HG03066 (cell line): ENCODE results near the gene PLXNA2.

Experiments used
- ATAC-seq: cut with Tn5 transposase; IDR thresholded peaks from one replicate; pipeline ENCODE4 v1.9.1; 2021; ENCODE audit warnings: low read depth; ENCODE audit not compliant: unreplicated experiment

The PLXNA2 gene

DNA sequence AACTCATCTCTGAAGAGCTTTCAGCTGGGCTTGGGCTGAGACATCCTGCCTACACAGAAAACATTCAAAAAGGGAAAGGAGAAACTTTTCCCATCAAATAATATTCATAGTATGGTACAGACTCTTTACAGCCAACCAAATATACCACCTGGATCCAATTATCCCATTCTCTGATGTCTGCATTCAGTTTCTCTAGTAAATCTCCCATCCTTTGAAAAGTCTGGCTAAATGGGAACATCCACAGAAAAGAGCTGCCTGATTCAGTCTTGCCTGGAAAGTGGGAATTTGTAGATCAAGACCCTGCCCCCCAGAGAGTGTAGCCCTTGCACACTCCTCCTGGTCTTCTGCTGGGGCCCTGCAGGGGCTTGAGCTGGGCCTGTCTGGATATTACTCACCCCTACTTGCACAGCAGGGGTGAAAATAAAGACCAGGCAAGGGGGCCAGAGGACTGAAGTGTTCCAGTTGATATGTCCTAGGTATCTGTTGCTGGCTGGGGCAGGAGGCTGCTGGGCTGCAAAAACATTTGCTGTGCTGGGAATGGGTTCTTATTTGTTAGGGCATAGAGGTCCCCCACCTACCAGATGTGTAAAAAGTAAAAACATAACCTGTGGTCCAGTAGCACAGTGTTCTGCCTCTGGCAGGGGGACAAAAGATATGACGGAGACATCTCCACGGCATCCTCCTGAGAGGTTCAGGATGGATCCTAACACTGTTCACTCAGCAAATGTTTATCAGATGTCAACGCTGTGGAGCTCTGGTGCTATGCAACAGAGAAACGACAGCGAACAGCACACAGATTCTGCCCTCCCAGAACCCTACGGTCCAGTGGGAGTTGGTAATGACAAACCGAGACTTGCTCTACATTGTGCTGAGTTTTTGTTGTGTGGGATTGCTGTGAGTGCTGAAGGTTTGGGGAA lies 140.3 kb downstream of the PLXNA2 start:
- no peak for ATAC-seq

DNA sequence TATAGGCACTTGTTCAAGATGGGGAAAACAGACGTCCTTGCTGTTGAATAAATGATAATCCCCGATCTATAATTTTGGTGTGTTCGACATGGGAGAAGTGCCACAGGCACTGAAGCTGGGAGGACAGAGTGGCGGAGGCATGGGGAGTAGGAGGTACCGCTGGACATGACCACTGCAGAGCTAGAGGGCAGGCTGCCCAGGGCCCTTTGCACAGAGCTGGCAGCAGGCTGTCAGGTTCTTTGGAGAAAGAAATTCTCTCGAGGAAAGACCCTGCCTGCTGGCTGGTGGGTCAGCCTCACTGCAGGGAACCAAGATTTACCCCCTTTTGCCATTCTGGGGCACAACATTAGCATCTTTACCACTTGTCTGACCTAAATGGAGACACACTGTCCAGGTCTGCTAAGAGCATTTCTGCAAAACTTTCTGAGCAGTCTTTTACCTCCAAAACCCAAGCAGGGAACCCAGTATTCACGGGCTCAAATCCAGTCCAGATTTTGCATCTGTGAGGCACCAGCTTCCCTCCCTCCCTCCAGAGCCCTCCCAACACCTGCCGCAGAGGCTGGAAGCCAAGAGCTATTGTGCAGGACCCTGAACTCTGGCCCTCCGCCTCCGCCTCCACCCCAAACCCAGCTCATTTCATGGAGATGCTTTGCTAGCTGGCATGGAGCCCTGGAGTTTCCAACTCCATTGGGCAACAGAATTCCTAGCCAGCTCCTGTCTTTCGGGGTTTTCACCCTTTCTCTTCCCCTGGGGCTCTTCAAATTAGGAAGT lies 142.3 kb downstream of the PLXNA2 start:
- no peak for ATAC-seq

DNA sequence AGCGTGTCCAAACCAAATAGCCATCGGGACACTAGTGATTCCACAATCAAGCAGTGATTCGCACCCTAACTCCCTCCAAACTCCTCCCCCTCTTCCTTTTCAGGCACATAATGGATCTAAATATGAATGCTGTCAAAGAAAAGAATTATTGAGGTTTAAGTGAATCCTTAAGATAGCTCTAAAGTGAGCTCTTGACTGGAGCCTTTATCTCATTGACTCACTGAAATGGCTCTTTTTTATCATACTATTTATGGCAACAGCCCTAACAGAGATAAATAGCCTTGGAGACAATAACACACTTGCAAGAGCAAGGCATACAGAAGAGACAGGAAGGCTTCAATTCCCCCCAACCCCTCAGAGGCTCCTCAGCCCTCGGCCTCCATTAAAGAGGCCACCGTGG lies 143.3 kb downstream of the PLXNA2 start:
- no peak for ATAC-seq

DNA sequence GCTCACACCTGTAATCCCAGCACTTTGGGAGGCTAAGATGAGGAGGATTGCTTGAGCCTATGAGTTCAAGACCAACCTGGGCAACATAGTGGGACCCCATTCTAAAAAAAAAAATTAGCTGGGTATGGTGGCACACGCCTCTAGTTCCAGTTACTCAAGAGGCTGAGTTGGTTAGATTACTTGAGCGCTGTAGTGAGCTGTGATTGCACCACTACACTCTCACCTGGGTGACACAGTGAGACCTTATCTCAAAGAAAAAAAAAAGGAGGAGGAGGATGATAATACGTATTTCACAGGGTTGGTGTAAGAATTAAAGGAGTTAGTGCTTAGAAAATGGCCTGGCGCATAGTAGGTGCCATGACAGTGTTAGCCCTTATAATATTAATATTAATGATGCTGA lies 144.1 kb downstream of the PLXNA2 start:
- no peak for ATAC-seq

DNA sequence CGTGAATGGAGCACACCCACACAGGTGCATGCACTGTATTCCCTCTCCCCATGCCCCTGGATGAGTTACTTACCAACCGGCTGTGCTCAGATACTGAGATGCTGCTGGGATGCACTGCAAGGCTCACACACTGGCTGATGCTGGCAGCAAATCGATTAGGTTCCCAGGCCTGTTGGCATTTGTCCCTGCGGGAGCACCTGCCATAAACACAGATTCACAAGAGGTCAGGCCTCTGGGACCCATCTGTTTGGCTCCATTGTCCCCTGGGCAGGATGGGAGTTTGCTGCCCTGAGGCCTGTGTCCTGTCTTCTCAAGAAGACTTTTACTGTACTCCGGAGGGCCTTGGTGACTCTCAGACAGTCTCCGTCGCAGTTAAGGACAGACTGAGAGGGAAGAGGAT lies 145.4 kb downstream of the PLXNA2 start:
- no peak for ATAC-seq

DNA sequence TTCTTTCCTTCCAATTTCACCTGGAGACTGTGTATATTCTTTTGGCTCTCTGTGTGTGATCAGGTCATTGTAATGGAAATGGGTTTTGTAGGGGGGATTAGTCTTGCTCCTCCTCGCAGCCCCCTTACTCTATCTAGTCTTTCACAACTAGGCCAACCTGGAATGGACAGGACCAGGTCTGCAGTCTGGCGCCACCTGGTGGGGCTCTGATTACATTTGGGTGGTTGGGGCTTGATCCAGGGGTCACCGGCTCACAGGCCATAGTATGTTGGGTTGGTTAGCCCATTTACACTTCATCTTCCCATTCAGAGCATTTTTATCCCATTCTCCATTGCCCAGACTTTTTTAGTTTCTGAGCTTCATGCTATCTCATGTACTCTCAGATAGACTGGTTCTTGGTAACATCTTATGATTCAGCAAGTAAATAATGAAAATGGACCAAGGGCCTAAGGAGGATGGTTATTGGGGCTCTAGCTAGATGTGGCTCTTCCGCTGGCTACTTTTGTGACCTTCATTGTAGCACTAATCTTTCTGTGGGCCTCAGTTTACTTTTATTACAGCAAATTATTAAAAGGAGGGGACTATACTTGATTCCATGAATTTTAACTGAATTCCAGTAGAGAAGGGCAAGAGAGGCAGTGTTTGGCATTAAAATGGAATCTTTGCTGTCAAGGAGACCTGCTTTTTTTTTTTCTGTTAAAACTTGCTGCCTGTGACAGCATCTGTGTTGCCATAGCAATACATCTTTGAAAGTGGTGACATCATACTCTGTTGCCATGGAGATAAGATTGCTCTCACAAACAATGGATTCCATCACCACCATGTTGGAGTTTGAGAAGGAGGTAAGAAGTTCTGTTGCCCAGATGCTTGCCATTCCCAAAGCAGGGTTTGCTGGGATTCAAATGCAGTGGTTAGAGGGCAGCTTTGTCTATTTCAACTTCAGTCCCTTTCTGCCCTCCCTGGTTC lies 150.1 kb downstream of the PLXNA2 start:
- ATAC-seq: peak; percentile 66

DNA sequence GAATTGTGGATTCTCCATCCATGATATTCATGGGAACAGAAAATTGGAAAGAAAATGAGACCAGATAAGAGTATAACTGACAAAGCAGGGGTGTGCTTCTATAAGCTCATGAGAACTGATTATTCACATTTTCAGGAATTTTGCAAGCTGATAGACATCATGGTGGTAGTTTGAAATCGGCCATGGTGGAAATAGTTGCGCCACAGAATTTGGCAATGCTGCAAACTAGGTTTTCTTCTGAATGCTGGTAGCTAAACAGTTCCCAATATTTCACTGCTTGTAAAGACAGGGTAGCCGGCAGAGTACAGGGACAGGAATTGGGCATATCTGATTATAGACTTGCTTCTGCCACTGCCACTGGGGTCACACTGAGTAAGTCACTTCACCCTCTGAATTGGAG lies 151.1 kb downstream of the PLXNA2 start:
- ATAC-seq: no peak

DNA sequence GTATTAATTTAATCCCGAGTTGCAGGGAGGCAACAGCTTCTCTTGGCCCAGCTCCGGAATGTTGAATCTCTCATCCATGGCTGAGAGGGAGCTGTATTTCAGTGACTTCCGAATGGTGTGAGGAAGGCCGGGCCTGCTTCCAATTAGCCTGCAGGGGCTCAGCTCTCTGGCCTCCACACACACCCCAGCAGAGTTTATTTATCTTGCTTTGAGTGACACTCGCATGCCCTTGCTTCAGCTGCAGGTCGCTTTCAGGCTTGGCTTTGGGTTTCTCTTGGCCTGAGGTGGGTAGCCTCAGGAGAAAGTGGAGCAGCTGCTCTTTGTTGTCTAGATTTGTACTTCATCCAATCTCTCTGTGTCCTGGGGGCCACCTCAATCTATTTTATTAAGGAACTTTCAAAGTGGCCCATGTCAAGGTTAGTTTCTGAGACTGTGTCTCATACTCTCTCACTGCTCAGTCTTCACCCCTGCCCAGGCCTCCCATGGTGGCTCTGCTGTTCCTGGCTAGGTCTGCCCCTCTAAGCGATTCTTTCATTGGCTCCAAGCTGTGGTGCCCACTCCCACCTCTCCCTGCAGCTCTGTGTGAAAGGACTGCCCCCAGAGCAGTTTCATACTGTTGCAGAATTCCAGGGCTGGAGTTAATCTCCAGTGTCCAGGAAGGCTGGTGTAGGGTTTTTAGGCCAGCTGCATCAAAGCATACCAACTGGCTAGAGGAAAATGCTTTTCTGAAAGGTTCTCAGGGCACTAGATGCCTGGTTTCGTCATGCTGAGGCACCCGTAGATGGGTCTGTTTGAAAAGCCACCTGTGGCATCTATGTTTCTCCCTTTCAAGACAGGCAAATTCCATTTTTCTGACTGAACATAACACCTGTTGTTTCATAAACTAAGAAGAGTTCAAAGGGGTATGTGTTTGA lies 153.5 kb downstream of the PLXNA2 start:
- ATAC-seq: no peak

DNA sequence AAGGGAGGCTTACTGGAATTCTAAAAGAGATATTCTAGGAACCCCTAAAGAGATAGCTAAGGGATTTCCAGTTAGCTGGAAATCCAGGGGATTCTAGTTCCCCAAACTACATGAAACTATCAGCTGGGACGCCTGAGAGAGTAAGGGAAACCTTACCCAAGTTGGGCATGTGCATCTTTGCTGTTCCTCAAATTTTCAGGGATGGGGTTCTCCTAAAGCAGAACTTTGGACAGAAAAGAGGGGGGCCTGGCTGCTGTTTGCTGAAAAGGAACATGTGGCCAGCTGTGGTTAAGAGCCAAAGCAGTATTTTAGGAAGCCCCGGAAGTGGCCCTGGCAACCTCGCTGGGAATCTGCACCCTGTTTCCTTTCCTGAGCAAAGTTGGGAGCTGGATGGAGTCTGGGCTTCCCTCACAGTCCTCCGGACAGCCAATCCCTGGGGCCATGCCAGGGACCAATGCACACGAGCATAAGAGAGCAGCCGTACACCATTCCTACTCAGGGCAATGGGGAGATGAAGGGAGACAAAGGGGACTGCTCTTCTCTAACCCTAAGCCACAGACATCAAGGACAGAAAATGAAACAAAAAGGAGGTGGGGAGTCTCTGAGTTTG lies 154.3 kb downstream of the PLXNA2 start:
- ATAC-seq: no peak

DNA sequence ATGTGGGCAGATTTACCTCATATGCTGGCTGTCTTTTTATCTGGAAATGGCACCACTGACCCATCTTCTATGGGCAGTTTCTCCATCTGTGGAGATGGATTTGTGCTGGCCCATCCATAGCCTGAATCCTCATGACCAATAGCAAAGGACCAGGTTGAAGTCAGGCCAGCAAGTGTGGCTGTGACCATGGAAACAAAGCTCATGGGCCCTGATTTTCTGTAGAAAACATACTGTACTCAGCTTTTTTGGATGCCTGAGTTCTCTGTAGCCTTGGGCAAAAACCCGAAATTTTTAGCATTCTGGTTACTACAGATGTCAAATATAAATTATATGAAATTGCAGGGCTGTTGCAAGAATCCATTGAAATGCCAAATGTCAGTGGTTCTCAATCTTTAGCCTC lies 155.0 kb downstream of the PLXNA2 start:
- ATAC-seq: no peak

DNA sequence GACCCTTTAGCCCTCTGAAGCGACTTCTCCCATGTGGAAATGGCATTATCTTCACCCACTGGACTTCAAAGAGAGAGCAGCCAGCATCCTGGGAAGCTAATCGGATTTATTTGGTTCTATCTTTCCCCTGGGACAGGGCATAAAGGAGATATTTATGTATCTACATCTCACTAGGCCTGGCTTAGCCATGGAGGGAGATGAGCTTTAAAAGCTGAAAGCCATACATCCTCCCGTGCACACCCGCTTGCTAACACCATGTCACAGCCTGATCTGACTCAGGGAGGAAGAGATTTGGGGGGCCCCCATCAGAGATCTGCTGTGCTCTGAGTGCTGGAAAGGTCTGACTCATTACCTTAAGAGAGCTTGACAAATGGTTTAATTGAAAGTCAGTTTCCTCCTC lies 155.9 kb downstream of the PLXNA2 start:
- no peak for ATAC-seq

DNA sequence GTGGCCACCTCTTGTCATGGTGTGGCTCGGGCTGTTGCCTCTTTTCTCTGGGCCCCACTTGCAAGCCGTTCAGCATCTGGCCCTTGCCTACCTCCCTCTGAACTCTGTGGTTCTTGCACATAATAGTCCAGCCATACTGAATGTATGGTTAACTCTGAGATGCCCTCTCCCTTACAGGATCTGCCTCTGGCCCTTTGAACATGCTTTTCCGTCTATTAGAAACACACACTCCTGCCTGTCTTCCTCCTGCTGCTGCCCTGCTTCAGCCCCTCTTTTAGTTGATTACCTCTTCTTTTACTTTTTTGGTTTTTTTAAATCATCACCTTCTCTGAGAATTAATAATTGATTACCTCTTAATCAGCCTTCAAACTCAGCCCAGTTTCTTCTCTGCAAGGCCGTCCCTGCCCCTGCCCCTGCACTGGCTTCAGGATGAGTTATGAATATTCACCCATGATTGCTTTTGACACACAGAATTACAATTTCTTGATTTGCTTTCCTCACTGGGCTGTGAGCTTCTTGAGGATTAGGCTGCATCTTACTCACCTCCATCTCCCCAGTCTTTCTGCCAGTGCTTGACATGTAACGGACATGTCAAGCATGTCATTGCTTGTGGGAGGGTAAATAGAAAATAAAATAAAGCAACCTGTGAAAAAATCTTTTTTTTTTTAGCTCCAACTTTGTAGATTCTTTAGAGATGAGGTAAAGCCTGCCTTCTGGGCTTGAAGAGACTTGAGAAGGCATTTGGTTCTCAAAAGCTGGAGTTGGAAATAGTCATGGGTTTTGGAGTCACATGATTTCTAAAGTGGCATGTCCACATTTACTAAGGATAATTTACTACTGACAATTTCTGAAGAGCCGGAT lies 158.3 kb downstream of the PLXNA2 start:
- ATAC-seq: no peak

DNA sequence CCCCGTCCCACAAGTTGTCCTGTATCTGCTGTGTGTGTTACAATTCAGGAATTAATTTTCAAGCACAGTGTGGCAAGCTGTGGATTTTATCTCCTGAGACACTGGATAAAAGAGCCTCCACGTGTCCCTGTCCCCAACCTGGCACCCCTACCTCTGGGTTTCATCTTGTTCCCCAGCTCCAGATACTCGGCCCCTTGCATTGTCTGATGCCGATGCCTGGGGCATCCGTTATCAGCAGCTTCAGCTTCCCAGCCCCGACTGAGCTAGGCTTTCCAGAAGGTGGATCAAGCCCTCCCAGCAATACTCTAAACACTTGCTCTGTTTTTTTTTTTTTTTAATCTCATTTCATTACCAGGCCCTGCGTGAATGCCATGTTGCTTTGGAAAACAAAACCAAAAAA lies 159.4 kb downstream of the PLXNA2 start:
- ATAC-seq: no peak

DNA sequence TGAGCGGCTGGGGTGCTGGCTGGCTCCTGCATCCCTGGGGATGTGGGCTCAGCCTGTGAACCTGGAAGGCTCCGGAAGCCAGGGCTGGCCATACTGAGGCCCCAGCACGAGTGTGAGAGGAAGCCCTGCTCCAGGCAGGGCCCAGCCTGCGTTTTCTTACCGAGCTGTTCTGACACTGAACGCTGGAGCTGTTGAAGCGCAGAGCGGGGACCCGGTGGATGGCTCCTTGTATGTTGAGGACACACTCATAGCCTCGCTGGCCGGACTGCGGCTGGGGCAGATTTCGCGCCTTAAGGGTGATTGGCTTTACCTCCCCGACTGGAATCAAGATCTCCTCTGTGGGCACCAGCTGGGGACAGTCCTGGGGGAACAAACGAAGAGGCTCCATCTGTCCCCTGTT lies 160.0 kb downstream of the PLXNA2 start:
- ATAC-seq: no peak

DNA sequence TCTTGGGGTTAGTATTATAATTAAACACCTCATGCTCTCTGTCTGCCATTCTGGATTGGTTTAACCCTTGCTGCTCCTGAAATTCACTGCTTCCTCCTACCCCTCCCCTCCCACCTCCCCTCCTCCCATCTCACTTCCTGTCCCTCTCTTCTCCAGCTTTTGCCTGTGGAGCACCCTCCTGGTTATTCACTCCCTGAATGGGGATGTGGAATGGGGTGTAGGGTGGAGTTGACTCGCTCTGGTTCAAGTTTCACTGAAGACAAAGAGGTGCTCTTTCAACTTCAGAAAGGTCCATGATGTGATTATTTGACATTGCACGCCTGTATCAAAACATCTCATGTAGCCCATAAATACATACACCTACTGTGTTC lies 160.5 kb downstream of the PLXNA2 start:
- no peak for ATAC-seq

DNA sequence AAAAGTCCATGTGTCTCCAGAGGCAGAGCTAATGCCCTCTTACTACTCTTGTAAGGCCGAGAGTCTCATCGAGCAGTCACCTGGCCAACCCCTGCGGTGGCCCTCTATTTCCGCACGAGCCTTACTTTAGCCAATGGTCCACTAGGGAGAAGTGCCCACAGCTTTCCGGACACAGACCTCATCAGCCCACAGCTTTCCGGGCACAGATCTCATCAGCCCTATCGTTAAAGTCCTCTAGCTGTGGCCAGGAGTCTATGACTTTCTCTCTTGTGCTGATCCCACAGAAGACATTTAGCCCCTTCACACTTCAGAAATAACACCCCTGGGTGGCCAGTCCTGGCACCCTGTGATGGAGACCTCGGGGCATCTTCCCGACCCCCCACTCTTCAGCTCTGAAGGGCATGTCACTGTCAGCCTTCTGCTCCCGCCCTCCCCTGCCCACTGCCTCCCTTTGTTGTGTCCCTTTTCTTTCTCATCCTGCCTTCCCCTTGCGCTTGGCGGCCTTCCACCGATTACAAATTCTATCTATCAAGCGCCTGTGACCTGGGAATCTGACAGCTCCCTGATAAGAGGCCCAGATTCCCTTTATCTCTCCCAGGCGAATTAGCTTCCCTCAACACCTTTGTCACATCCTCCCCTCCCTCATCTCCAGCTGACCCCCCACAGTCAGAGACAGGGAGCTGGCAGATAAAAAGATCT lies 161.0 kb downstream of the PLXNA2 start:
- ATAC-seq: no peak

DNA sequence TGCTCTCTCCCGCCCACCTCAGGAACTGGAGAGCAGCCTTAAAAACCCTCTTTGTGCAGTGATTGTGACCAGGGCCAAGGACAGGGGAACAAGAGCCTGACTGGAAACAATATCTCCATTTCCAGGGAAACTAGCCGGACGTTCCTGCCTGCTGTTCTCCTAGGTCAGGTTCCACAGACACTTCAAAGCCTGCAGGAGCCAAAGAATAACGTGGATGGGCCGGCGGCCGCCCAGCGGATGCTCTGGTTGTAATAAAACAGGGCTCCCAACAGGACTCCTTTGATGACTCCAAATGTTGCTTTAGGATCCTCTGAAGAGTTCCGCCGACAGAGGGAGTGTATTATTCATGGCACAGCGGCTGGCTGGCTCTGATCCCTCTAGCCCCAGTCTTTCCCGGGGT lies 162.2 kb downstream of the PLXNA2 start:
- ATAC-seq: no peak
